Measurements from ENCODE around the gene DLG5.

DNA sequence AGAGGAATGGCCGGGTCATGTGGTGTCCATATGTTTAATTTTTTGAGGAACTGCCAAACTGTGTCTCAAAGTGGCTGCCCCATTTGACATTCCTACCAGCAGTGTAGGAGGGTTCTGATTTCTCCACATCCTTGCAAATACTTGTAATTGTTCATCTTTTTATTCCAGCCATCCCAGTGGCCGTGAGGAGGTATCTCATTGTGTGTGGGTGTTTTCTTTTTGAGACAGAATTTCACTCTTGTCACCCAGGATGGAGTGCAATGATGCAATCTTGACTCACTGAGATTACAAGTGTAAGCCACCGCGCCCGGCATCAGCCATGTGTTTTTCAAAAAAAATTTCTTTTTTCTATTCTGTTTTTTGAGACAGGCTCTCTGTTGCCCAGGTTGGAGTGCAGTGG lies 38.7 kb upstream of the DLG5 start:
- TF ChIP-seq ZNF184 (tag by site-specific recombination; IDR thresholded peaks at IDR 0.05), result no peak
- TF ChIP-seq, protein P1, sequence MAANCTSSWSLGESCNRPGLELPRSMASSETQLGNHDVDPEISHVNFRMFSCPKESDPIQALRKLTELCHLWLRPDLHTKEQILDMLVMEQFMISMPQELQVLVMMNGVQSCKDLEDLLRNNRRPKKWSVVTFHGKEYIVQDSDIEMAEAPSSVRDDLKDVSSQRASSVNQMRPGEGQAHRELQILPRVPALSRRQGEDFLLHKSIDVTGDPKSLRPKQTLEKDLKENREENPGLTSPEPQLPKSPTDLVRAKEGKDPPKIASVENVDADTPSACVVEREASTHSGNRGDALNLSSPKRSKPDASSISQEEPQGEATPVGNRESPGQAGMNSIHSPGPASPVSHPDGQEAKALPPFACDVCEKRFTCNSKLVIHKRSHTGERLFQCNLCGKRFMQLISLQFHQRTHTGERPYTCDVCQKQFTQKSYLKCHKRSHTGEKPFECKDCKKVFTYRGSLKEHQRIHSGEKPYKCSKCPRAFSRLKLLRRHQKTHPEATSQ (tag by site-specific recombination; IDR thresholded peaks at IDR 0.05), result no peak
- TF ChIP-seq, protein P2, sequence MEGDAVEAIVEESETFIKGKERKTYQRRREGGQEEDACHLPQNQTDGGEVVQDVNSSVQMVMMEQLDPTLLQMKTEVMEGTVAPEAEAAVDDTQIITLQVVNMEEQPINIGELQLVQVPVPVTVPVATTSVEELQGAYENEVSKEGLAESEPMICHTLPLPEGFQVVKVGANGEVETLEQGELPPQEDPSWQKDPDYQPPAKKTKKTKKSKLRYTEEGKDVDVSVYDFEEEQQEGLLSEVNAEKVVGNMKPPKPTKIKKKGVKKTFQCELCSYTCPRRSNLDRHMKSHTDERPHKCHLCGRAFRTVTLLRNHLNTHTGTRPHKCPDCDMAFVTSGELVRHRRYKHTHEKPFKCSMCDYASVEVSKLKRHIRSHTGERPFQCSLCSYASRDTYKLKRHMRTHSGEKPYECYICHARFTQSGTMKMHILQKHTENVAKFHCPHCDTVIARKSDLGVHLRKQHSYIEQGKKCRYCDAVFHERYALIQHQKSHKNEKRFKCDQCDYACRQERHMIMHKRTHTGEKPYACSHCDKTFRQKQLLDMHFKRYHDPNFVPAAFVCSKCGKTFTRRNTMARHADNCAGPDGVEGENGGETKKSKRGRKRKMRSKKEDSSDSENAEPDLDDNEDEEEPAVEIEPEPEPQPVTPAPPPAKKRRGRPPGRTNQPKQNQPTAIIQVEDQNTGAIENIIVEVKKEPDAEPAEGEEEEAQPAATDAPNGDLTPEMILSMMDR (tag by site-specific recombination; IDR thresholded peaks at IDR 0.05), result no peak
- TF ChIP-seq, protein P3, sequence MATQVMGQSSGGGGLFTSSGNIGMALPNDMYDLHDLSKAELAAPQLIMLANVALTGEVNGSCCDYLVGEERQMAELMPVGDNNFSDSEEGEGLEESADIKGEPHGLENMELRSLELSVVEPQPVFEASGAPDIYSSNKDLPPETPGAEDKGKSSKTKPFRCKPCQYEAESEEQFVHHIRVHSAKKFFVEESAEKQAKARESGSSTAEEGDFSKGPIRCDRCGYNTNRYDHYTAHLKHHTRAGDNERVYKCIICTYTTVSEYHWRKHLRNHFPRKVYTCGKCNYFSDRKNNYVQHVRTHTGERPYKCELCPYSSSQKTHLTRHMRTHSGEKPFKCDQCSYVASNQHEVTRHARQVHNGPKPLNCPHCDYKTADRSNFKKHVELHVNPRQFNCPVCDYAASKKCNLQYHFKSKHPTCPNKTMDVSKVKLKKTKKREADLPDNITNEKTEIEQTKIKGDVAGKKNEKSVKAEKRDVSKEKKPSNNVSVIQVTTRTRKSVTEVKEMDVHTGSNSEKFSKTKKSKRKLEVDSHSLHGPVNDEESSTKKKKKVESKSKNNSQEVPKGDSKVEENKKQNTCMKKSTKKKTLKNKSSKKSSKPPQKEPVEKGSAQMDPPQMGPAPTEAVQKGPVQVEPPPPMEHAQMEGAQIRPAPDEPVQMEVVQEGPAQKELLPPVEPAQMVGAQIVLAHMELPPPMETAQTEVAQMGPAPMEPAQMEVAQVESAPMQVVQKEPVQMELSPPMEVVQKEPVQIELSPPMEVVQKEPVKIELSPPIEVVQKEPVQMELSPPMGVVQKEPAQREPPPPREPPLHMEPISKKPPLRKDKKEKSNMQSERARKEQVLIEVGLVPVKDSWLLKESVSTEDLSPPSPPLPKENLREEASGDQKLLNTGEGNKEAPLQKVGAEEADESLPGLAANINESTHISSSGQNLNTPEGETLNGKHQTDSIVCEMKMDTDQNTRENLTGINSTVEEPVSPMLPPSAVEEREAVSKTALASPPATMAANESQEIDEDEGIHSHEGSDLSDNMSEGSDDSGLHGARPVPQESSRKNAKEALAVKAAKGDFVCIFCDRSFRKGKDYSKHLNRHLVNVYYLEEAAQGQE (tag by site-specific recombination; IDR thresholded peaks at IDR 0.05), result no peak
- no peak for TF ChIP-seq ZNF660 (tag by site-specific recombination; IDR thresholded peaks at IDR 0.05)
- TF ChIP-seq, protein P4, sequence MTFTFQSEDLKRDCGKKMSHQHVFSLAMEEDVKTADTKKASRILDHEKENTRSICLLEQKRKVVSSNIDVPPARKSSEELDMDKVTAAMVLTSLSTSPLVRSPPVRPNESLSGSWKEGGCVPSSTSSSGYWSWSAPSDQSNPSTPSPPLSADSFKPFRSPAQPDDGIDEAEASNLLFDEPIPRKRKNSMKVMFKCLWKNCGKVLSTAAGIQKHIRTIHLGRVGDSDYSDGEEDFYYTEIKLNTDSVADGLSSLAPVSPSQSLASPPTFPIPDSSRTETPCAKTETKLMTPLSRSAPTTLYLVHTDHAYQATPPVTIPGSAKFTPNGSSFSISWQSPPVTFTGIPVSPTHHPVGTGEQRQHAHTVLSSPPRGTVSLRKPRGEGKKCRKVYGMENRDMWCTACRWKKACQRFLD (tag by site-specific recombination; IDR thresholded peaks at IDR 0.05), result no peak

All from HEK293 (cell line).